Osteocyte (in vitro differentiated cells): ENCODE data around the gene PDK2. TPM values are rescaled to one million over a fixed set of nuclear protein-coding genes. Genes with fewer than 3 reads are reported as not detected.

Source experiments
- DNase-seq: peaks from one replicate; pipeline ENCODE4 v3.0.0; 2021; ENCODE audit warnings: mixed read lengths; ENCODE audit not compliant: unreplicated experiment; ENCODE audit errors: extremely low spot score
- H3K27ac Mint-ChIP-seq: one replicate; pipeline ENCODE4 v1.8.0; 2021; ENCODE audit warnings: mild to moderate bottlenecking, mixed read lengths; ENCODE audit not compliant: unreplicated experiment
- H3K27me3 Mint-ChIP-seq: one replicate; pipeline ENCODE4 v1.8.0; 2021; ENCODE audit warnings: mixed read lengths; ENCODE audit not compliant: unreplicated experiment
- H3K36me3 Mint-ChIP-seq: one replicate; pipeline ENCODE4 v1.8.0; 2021; ENCODE audit warnings: mixed read lengths; ENCODE audit not compliant: unreplicated experiment
- H3K4me1 Mint-ChIP-seq: one replicate; pipeline ENCODE4 v1.8.0; 2021; ENCODE audit warnings: mixed read lengths; ENCODE audit not compliant: unreplicated experiment
- H3K4me3 Mint-ChIP-seq: one replicate; pipeline ENCODE4 v1.8.0; 2021; ENCODE audit warnings: mild to moderate bottlenecking, moderate library complexity, mixed read lengths; ENCODE audit not compliant: unreplicated experiment
- H3K9me3 Mint-ChIP-seq: one replicate; pipeline ENCODE4 v1.8.0; 2021; ENCODE audit warnings: mixed read lengths; ENCODE audit not compliant: unreplicated experiment
- CTCF ChIP-seq: fragments of 200-600 bp; sonication (generic); IDR thresholded peaks from 2 replicates; pipeline ENCODE4 v1.5.0; 2021; ENCODE audit warnings: antibody characterized with exemption, mild to moderate bottlenecking, moderate library complexity
- total RNA-seq: library from RNA; stranded (reverse); gene quantifications from 2 replicates; pipeline ENCODE4 v1.2.1, GENCODE V29; 2021

Gene PDK2
- total RNA-seq, 1 donor from 2014 or later: 66.2 TPM

GRCh38 chr17:50072925-50073324 is 22.2 kb upstream of the PDK2 start:
- DNase-seq: no peak
- TF ChIP-seq CTCF: no peak
- Mint-ChIP-seq H3K4me3 (no peak overlapping the region), H3K9me3 (no peaks in the 10 kb centered on the region), H3K36me3 (peaks cover 56% of the 10 kb centered on the region), H3K4me1 (peaks cover 6% of the 10 kb centered on the region), H3K27ac (peak overlapping the region; percentile 7), H3K27me3 (no peaks in the 10 kb centered on the region)

GRCh38 chr17:50074227-50074626 is 20.9 kb upstream of the PDK2 start:
- no peak overlapping the region for H3K4me3 Mint-ChIP-seq
- peaks cover 61% of the 10 kb centered on the region for H3K36me3 Mint-ChIP-seq
- no peak for TF ChIP-seq CTCF
- H3K27ac Mint-ChIP-seq: no peak overlapping the region
- no peaks in the 10 kb centered on the region for H3K9me3 Mint-ChIP-seq
- peaks cover 7% of the 10 kb centered on the region for H3K4me1 Mint-ChIP-seq
- H3K27me3 Mint-ChIP-seq: no peaks in the 10 kb centered on the region
- no peak for DNase-seq

- no peak overlapping the region for H3K4me3 Mint-ChIP-seq
- H3K9me3 Mint-ChIP-seq: no peaks in the 10 kb centered on the region
- peaks cover 68% of the 10 kb centered on the region for H3K36me3 Mint-ChIP-seq
- no peak for TF ChIP-seq CTCF
- no peak overlapping the region for H3K27ac Mint-ChIP-seq
- peaks cover 11% of the 10 kb centered on the region for H3K4me1 Mint-ChIP-seq
- no peak for DNase-seq
- no peaks in the 10 kb centered on the region for H3K27me3 Mint-ChIP-seq
Measured at GRCh38 chr17:50075446-50076032, 19.6 kb upstream of the PDK2 start.

GRCh38 chr17:50076221-50076590 is 18.9 kb upstream of the PDK2 start:
- Mint-ChIP-seq H3K4me1 (peaks cover 11% of the 10 kb centered on the region), H3K36me3 (peaks cover 66% of the 10 kb centered on the region)
- no peak for TF ChIP-seq CTCF

GRCh38 chr17:50076591-50077235 is 18.4 kb upstream of the PDK2 start:
- peak; percentile 83 for DNase-seq
- no peak for TF ChIP-seq CTCF
- Mint-ChIP-seq H3K27me3 (no peaks in the 10 kb centered on the region), H3K4me1 (peaks cover 11% of the 10 kb centered on the region), H3K4me3 (no peak overlapping the region), H3K27ac (no peak overlapping the region), H3K36me3 (peaks cover 66% of the 10 kb centered on the region), H3K9me3 (no peaks in the 10 kb centered on the region)

More at GRCh38 chr17:50076221-50076590, 18.9 kb upstream of the PDK2 start:
- Mint-ChIP-seq H3K9me3 (no peaks in the 10 kb centered on the region), H3K27ac (no peak overlapping the region), H3K27me3 (no peaks in the 10 kb centered on the region), H3K4me3 (no peak overlapping the region)
- DNase-seq: no peak
